HL-60 (cell line): ENCODE data around the gene HIPK2.

ENCODE experiments used
- GABPA ChIP-seq: IDR thresholded peaks from 2 replicates; pipeline ENCODE4 v1.6.1; 2012; ENCODE audit warnings: low read depth
- POLR2AphosphoS5 ChIP-seq: IDR thresholded peaks from 2 replicates; pipeline ENCODE4 v1.6.1; 2012; ENCODE audit warnings: low read depth
- REST ChIP-seq: IDR thresholded peaks from 2 replicates; pipeline ENCODE4 v1.6.1; 2012; ENCODE audit warnings: low read depth; ENCODE audit not compliant: insufficient replicate concordance
- SPI1 ChIP-seq: IDR thresholded peaks from 2 replicates; pipeline ENCODE4 v1.6.1; 2012; ENCODE audit warnings: low read depth, mild to moderate bottlenecking, borderline replicate concordance
- TF ChIP-seq, protein P1 (sequence below): IDR thresholded peaks from one replicate; pipeline ENCODE4 v1.5.1; 2011; ENCODE audit warnings: low read length, control low read depth, inconsistent platforms; ENCODE audit not compliant: insufficient read depth

GRCh38 chr7:139693651-139694388 is 84.0 kb downstream of the HIPK2 start:
- TF ChIP-seq, protein P1, sequence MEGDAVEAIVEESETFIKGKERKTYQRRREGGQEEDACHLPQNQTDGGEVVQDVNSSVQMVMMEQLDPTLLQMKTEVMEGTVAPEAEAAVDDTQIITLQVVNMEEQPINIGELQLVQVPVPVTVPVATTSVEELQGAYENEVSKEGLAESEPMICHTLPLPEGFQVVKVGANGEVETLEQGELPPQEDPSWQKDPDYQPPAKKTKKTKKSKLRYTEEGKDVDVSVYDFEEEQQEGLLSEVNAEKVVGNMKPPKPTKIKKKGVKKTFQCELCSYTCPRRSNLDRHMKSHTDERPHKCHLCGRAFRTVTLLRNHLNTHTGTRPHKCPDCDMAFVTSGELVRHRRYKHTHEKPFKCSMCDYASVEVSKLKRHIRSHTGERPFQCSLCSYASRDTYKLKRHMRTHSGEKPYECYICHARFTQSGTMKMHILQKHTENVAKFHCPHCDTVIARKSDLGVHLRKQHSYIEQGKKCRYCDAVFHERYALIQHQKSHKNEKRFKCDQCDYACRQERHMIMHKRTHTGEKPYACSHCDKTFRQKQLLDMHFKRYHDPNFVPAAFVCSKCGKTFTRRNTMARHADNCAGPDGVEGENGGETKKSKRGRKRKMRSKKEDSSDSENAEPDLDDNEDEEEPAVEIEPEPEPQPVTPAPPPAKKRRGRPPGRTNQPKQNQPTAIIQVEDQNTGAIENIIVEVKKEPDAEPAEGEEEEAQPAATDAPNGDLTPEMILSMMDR, result no peak
- TF ChIP-seq REST (no peak), POLR2AphosphoS5 (no peak), SPI1 (no peak), GABPA (no peak)
